WTC11 (cell line): ENCODE measurements around the gene SSNA1. TPM values are rescaled to one million over a fixed set of nuclear protein-coding genes. Genes with fewer than 3 reads are reported as not detected.

ENCODE experiments used
- AR ChIP-seq: fragments of 250-450 bp; sonication (Bioruptor Pico); IDR thresholded peaks from 2 replicates; pipeline ENCODE4 v1.9.0; 2021; ENCODE audit warnings: mild to moderate bottlenecking
- ARID4B ChIP-seq: sonication (generic); formaldehyde crosslinking; IDR thresholded peaks from 2 replicates; pipeline ENCODE4 v1.8.0; 2023; ENCODE audit warnings: missing genetic modification reagents, mild to moderate bottlenecking, borderline replicate concordance
- CBFB ChIP-seq: sonication (generic); formaldehyde crosslinking; IDR thresholded peaks from 2 replicates; pipeline ENCODE4 v1.8.1; 2022; ENCODE audit warnings: mild to moderate bottlenecking, low read depth, missing genetic modification reagents
- CREM ChIP-seq: sonication (generic); formaldehyde crosslinking; IDR thresholded peaks from 2 replicates; pipeline ENCODE4 v1.8.1; 2022; ENCODE audit warnings: mild to moderate bottlenecking, missing genetic modification reagents, moderate library complexity
- ERG ChIP-seq: fragments of 250-450 bp; sonication (Bioruptor Pico); IDR thresholded peaks from 2 replicates; pipeline ENCODE4 v1.8.0; 2021; ENCODE audit warnings: mild to moderate bottlenecking
- ESRRA ChIP-seq: sonication (generic); formaldehyde crosslinking; IDR thresholded peaks from 2 replicates; pipeline ENCODE4 v1.8.1; 2022; ENCODE audit warnings: mild to moderate bottlenecking, missing genetic modification reagents, borderline replicate concordance
- FOXP1 ChIP-seq: sonication (generic); formaldehyde crosslinking; IDR thresholded peaks from 2 replicates; pipeline ENCODE4 v1.8.0; 2022; ENCODE audit warnings: missing genetic modification reagents, mild to moderate bottlenecking, moderate library complexity, borderline replicate concordance
- GTF2I ChIP-seq: fragments of 250-450 bp; sonication (Bioruptor Pico); conservative IDR thresholded peaks from 2 replicates; pipeline ENCODE4 v1.4.0; 2021; ENCODE audit warnings: mild to moderate bottlenecking
- IRF1 ChIP-seq: sonication (generic); formaldehyde crosslinking; IDR thresholded peaks from 2 replicates; pipeline ENCODE4 v1.8.0; 2023; ENCODE audit warnings: missing genetic modification reagents
- NFATC4 ChIP-seq: fragments of 250-450 bp; sonication (Bioruptor Pico); IDR thresholded peaks from 2 replicates; pipeline ENCODE4 v1.9.0; 2021; ENCODE audit warnings: mild to moderate bottlenecking
- PRDM15 ChIP-seq: sonication (generic); formaldehyde crosslinking; IDR thresholded peaks from 2 replicates; pipeline ENCODE4 v1.8.0; 2022; ENCODE audit warnings: missing genetic modification reagents
- SMAD3 ChIP-seq: sonication (generic); formaldehyde crosslinking; IDR thresholded peaks from 2 replicates; pipeline ENCODE4 v1.8.0; 2022; ENCODE audit warnings: missing genetic modification reagents, mild to moderate bottlenecking, borderline replicate concordance
- STAT6 ChIP-seq: sonication (generic); formaldehyde crosslinking; conservative IDR thresholded peaks from 2 replicates; pipeline ENCODE4 v1.8.1; 2023; ENCODE audit warnings: mild to moderate bottlenecking, low read depth, missing genetic modification reagents, moderate library complexity
- ZNF121 ChIP-seq: sonication (generic); formaldehyde crosslinking; IDR thresholded peaks from 2 replicates; pipeline ENCODE4 v1.8.0; 2023; ENCODE audit warnings: missing genetic modification reagents
- ZNF232 ChIP-seq: sonication (generic); formaldehyde crosslinking; IDR thresholded peaks from 2 replicates; pipeline ENCODE4 v1.8.0; 2022; ENCODE audit warnings: mild to moderate bottlenecking, missing genetic modification reagents
- ZNF317 ChIP-seq: sonication (generic); formaldehyde crosslinking; IDR thresholded peaks from 2 replicates; pipeline ENCODE4 v1.8.1; 2023; ENCODE audit warnings: low read depth, mild to moderate bottlenecking, moderate library complexity, missing genetic modification reagents, borderline replicate concordance
- ZNF396 ChIP-seq: fragments of 250-450 bp; sonication (Bioruptor Pico); IDR thresholded peaks from 2 replicates; pipeline ENCODE4 v1.8.0; 2021; ENCODE audit warnings: mild to moderate bottlenecking, moderate library complexity, borderline replicate concordance
- ZNF423 ChIP-seq: fragments of 250-450 bp; sonication (Bioruptor Pico); IDR thresholded peaks from 2 replicates; pipeline ENCODE4 v2.1.2; 2022; ENCODE audit warnings: mild to moderate bottlenecking, moderate library complexity
- ZNF512 ChIP-seq: sonication (generic); formaldehyde crosslinking; IDR thresholded peaks from 2 replicates; pipeline ENCODE4 v1.8.1; 2022; ENCODE audit warnings: missing genetic modification reagents, borderline replicate concordance
- total RNA-seq: library from RNA; stranded (reverse); gene quantifications from 3 replicates; pipeline ENCODE4 v1.2.3, GENCODE V29; 2021

SSNA1 gene
- total RNA-seq, 1 experiment from 2014 or later: 102 TPM

- TF ChIP-seq ARID4B (CRISPR knock-in tag) (peak; percentile 85; the same call in 1 of the 2 replicates), STAT6 (CRISPR knock-in tag) (no peak), IRF1 (0 out of 2 replicates have a peak, but pooled peaks have one; percentile 42), AR (no peak), ZNF512 (CRISPR knock-in tag) (no peak), ZNF396 (CRISPR knock-in tag) (no peak), ZNF232 (CRISPR knock-in tag) (0 out of 2 replicates have a peak, but pooled peaks have one; percentile 66), ZNF317 (no peak), CREM (peak; percentile 100), ERG (no peak), ESRRA (CRISPR knock-in tag) (peak; percentile 91), ZNF121 (no peak), GTF2I (CRISPR knock-in tag) (no peak), NFATC4 (peak; percentile 47; the same call in 1 of the 2 replicates), ZNF423 (CRISPR knock-in tag) (no peak), PRDM15 (CRISPR knock-in tag) (peak; percentile 53; the same call in 1 of the 2 replicates), SMAD3 (CRISPR knock-in tag) (no peak; the same call in 1 of the 2 replicates), FOXP1 (no peak), CBFB (CRISPR knock-in tag) (peak; percentile 97)
These were observed at the start of gene SSNA1, which contains the start of gene ANAPC2 (continued) for GRCh38 chr9:137188490-137189296.
